ENCODE data around the gene PIGU.
"Not testable (repeated sequence)": the region's sequence is repeated elsewhere in the genome, so short reads cannot be mapped to it uniquely, and the experiment has no call there.

PIGU gene

GRCh38 chr20:34621383-34622367 lies 55.2 kb downstream of the PIGU start:
- DNase-seq (ENCODE audit: low read depth): no peak

DNA sequence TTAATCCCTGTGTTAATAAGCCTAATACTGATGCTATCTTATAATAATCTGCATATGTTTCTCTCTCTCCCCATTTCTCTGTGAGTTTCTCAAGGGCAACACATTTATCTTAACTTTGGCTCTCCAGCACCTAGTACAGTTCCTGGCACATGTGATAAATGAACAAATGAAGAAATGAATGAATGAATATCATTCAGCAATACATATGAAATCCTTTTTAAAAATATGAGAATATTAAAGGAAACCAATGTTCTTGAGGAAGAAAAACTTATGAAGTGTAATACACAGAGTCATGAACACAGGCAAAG lies 55.9 kb downstream of the PIGU start:
- no peak for DNase-seq (ENCODE audit: low read depth)

DNA sequence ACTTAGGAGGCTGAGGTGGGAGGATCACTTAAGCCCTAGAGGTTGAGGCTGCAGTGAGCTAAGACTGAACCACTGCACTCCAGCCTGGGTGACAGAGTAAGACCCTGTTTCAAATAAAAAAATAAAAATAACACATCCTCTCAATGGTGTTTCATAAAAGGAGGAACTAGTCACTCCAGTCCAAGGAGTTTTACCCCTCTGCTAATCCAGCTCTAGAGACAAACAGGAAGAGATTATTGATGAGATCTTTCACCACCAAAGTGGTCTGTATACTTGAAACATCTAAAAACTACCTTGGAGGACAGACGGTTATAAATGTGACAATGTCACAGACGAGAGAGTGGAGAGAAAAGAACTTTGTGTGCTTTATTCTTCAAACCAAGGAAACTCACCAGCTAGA lies 58.2 kb downstream of the PIGU start:
- DNase-seq (ENCODE audit: low read depth): no peak

- not testable (repeated sequence) for DNase-seq (ENCODE audit: low read depth)
Measured at GRCh38 chr20:34616913-34617312, 60.0 kb downstream of the PIGU start.

DNA sequence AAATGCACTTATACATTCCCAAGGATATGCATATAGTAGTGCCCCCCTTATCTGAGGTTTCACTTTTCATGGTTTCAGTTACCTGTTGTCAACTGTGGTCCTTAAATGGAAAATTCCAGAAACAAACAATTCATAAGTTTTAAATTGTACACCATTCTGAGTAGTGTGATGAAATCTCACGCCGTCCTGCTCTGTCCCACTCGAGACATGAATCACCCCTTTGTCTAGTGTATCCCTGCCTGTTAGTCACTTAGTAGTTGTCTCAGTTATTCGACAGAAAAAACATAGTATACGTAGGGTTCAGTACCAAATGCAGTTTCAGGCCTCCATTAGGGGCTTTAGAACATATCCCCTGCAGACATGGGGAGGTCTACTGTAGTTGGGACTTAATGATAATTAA lies 61.4 kb downstream of the PIGU start:
- DNase-seq (ENCODE audit: low read depth): no peak

DNA sequence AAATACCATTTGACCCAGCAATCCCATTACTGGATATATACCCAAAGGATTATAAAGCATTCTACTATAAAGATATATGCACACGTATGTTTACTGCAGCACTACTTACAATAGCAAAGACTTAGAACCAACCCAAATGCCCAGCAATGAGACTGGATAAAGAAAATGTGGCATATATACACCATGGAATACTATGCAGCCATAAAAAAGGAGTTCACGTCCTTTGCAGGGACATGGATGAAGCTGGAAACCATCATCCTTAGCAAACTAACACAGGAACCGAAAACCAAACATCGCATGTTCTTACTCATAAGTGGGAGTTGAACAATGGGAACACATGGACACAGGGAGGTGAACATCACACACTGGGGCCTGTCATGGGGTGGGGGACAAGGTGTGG lies 64.9 kb downstream of the PIGU start:
- not testable (repeated sequence) for DNase-seq (ENCODE audit: low read depth)

DNA sequence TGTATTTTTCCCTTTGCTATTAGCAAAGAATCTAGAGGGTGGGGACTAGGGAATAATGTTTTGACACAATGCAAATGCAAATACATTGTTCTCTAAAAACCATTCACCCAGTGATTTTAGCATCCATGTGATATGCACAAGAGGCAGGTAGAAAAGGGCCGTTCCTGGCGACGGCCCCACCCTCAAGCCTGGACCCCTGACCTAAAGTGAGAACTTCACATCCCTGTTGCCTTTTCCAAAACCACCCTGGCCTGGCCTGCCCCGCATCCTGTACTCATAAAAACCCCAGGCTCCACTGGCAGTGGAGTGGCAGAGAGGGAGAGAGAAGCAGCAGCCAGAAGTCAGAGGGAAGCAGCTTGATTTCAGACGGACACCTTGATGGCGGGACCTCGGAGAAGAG lies 69.8 kb downstream of the PIGU start:
- no peak for DNase-seq (ENCODE audit: low read depth)

DNA sequence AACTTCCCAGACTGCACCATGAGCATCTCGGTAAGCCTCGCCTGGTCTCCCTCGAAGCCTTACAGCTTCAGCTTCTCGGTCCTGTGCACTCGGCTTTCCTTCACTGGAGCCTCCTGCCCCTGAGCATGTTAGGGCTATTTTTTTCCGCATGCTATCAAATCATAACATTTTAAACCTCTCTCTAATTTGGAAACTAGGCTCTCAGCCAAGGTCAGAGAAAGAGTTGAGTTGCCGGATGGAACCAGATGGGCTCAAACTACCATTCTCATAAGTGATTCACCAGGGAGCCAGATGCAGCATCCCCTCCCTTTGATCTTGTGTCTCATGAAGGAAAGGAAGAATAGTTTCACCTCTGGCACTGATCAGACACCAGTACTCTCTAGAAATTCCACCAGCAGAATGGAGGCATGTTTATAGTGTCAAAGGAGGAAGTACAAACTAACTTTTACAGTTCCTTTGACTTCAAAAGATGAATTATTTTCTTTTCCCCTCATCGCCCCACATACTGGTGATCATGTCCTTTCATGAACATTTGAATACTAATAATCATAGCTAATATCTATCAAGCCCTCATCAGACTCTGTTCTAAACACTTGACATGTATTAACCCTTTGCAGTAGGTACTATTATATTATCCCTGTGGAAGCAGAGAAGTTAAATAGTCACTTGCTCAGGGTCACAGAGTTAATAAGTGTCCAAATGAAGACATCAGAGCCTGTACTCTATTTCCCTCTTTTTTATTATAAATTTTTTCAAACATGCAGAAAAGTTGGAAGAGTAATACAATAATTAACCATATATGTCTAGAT lies 71.7 kb downstream of the PIGU start:
- DNase-seq (ENCODE audit: low read depth): no peak

GRCh38 chr20:34600892-34601653 lies 75.8 kb downstream of the PIGU start:
- no peak for DNase-seq (ENCODE audit: low read depth)

DNA sequence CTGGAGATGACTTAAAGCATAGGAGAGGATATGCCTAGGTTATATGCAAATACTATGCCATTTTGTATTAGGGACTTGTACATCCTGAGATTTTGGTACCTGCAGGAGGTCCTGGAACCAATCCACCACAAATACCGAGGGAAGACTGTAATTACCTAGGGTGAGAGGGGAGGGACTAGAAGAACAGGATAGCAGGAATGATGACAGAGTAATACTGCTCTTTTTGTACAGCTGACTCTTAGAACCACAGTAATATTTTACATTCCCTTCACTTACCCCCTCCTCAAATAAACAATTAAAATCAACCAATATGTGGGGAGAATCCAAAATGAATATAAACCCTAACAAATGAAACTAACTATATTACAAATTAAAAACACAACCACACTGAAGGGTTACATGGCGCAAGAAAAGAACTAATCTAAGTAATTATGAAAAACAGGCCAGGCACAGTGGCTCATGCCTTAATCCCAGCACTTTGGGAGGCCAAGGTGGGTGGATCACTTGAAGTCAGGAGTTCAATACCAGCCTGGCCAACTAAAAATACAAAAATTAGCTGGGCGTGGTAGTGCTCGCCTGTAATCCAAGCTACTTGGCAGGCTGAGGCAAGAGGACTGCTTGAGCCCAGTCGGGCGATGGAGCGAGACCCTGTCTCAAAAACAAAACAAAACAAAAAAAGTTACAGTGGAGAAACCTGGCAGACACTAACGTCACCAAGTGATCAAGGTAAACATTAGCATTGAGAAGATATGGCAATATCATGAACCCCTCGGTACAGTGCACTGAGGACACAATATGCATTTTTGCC lies 81.3 kb downstream of the PIGU start:
- DNase-seq (ENCODE audit: low read depth): no peak

GRCh38 chr20:34586488-34587163 lies 90.3 kb downstream of the PIGU start:
- DNase-seq (ENCODE audit: low read depth): no peak

DNA sequence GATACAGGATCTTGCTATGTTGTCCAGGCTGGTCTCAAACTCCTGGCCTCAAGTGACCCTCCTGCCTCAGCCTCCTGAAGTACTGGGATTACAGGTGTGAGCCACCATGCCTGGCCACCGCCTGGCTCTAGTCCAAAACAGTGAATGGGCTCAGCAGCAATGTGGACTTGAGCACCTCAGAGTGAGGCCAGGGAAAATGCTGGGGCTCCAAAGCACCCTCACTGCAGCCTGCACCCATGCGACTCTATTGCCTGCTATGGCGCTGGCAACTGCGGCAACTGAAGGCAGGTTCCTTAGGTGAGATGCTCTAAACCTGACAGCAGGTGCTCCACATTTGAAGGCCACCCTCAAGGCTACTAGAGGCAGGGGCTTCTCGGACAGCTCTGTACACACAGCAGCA lies 91.9 kb downstream of the PIGU start:
- DNase-seq (ENCODE audit: low read depth): no peak

DNA sequence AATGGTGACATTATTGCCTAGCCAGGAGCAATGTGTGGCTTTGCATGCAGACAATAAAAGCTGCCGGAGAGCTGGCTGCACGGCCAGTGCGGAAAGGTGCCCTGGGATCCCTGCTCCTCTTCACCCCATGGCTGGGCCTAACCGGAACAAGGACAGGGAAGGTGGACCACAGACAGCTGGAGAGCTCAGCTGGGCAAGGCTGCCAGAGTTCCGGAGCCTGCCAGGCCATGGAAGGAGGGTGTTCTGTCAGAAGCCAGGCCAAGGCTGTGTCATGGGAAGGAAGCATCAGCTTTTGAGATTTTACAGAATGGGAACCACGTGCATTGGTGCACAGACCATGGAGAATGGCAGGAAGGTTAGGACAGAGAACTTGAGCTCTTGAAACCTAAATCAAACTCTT lies 93.3 kb downstream of the PIGU start:
- DNase-seq (ENCODE audit: low read depth): no peak

DNA sequence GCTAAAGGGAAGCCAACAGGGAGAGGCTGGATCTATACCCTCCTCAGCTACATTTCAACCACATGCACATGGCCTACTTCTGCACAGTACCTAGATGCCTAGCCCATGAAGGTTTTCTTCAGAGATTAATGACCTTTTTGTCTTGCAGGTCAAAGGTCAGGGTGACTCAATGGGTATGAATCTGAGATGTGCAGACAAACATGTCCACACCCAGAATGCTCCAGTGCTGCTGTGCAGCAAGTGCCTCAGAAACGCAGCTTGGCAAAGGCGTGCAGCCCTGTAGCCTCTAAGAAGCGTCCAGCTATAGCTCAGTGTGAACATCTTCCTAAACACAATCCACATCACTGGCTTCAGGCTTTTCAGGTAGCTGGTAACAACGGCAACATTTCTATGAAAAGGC lies 94.0 kb downstream of the PIGU start:
- DNase-seq (ENCODE audit: low read depth): no peak

GRCh38 chr20:34582221-34582620 lies 94.7 kb downstream of the PIGU start:
- no peak for DNase-seq (ENCODE audit: low read depth)

GRCh38 chr20:34581341-34582184 lies 95.3 kb downstream of the PIGU start:
- no peak for DNase-seq (ENCODE audit: low read depth)

- DNase-seq (ENCODE audit: low read depth): no peak
Measured at GRCh38 chr20:34579979-34580940, 96.6 kb downstream of the PIGU start.

- no peak for DNase-seq (ENCODE audit: low read depth)
Measured at GRCh38 chr20:34579191-34579978, 97.5 kb downstream of the PIGU start.

Data from HS-5 (cell line).